HG03520 (cell line): ENCODE results near the gene KPNA1.

Source experiments
- ATAC-seq: cut with Tn5 transposase; IDR thresholded peaks from one replicate; pipeline ENCODE4 v1.9.1; 2021; ENCODE audit warnings: mild to moderate bottlenecking, moderate library complexity; ENCODE audit not compliant: unreplicated experiment

Gene KPNA1

GRCh38 chr3:122514123-122515019, at the start of gene KPNA1:
Gene KPNA1 (minus strand): TSS chr3:122514939. CDS start chr3:122496565, 18,374 bp downstream.
- ATAC-seq = peak; percentile 73

GRCh38 chr3:122564155-122564912, 49.6 kb upstream of the KPNA1 start, which contains the start of the genes DTX3L and PARP9:
Gene DTX3L (plus strand): TSS chr3:122564338. CDS start chr3:122564427, 89 bp downstream.
Gene PARP9 (minus strand): TSS chr3:122564300. CDS start chr3:122559620, 4,680 bp downstream.
- ATAC-seq = peak; percentile 57

- no peak for ATAC-seq
These were observed 48.9 kb upstream of the KPNA1 start for GRCh38 chr3:122563717-122564025.

- no peak for ATAC-seq
These were observed 48.4 kb upstream of the KPNA1 start for GRCh38 chr3:122562923-122563716.

GRCh38 chr3:122560680-122561079, 45.9 kb upstream of the KPNA1 start:
- no peak for ATAC-seq

- no peak for ATAC-seq
These were observed 45.2 kb upstream of the KPNA1 start for GRCh38 chr3:122559906-122560305.

GRCh38 chr3:122558605-122559004, 43.9 kb upstream of the KPNA1 start:
- no peak for ATAC-seq

- no peak for ATAC-seq
These were observed 42.6 kb upstream of the KPNA1 start for GRCh38 chr3:122557356-122557755.

GRCh38 chr3:122555275-122556071, 40.7 kb upstream of the KPNA1 start:
- ATAC-seq = no peak

GRCh38 chr3:122553171-122553570, 38.4 kb upstream of the KPNA1 start:
- ATAC-seq = no peak

- ATAC-seq = no peak
These were observed 33.9 kb upstream of the KPNA1 start for GRCh38 chr3:122548619-122549018.

GRCh38 chr3:122548076-122548475, 33.3 kb upstream of the KPNA1 start:
- no peak for ATAC-seq

GRCh38 chr3:122546151-122546550, 31.4 kb upstream of the KPNA1 start:
- ATAC-seq = no peak

- no peak for ATAC-seq
These were observed 24.3 kb upstream of the KPNA1 start for GRCh38 chr3:122538956-122539490.

GRCh38 chr3:122536632-122537001, 21.9 kb upstream of the KPNA1 start:
- no peak for ATAC-seq

GRCh38 chr3:122535964-122536631, 21.4 kb upstream of the KPNA1 start:
- no peak for ATAC-seq

GRCh38 chr3:122533931-122534334, 19.2 kb upstream of the KPNA1 start:
- ATAC-seq = peak; percentile 99

- no peak for ATAC-seq
These were observed 18.7 kb upstream of the KPNA1 start for GRCh38 chr3:122533480-122533879.

GRCh38 chr3:122530164-122530563, 15.4 kb upstream of the KPNA1 start:
- no peak for ATAC-seq
